GM18526 (cell line): ENCODE measurements around the gene PGS1.

Experiments
- POLR2A ChIP-seq: IDR thresholded peaks from 3 replicates; pipeline ENCODE4 v1.6.1; 2011; ENCODE audit not compliant: insufficient read length; ENCODE audit errors: extremely low read depth

Gene PGS1

GRCh38 chr17:78421084-78421533 lies 42.7 kb downstream of the PGS1 start:
- no peak for TF ChIP-seq POLR2A

GRCh38 chr17:78421534-78422266 lies 43.3 kb downstream of the PGS1 start:
- no peak for TF ChIP-seq POLR2A

- TF ChIP-seq POLR2A, result no peak
Measured at GRCh38 chr17:78422267-78422605, 43.8 kb downstream of the PGS1 start.

DNA sequence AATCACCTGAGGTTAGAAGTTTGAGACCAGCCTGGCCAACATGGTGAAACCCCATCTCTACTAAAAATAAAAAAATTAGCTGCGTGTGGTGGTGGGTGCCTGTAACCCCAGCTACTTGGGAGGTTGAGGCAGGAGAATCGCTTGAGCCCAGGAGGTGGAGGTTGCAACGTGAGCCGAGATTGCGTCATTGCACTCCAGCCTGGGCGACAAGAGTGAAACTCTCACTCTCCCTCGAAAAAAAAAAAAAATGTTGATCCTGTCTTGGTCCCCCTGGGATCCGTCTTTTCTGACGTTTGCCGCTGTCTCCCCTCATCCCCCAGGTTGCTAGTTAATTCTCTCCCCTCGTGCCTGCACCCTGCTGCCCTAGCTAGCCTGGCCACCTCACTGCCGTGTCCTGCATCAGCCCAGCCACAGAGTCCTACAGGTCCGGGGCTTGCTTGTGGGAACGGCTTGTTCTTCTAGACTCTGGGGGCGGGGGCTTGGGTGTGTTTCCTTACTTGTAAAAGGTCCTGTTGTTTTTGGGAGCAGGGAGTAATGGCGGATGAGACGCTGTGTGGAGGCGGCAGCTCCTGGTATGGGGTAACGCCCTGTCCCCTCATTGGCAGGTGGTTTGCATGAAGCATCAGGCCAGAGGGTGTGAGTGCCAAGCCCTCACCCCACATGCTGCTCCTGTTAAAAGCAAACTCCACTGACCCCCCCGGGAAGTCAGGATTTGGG lies 44.6 kb downstream of the PGS1 start:
- no peak for TF ChIP-seq POLR2A

- TF ChIP-seq POLR2A, result no peak
Measured at GRCh38 chr17:78423961-78424675, 45.7 kb downstream of the PGS1 start.

DNA sequence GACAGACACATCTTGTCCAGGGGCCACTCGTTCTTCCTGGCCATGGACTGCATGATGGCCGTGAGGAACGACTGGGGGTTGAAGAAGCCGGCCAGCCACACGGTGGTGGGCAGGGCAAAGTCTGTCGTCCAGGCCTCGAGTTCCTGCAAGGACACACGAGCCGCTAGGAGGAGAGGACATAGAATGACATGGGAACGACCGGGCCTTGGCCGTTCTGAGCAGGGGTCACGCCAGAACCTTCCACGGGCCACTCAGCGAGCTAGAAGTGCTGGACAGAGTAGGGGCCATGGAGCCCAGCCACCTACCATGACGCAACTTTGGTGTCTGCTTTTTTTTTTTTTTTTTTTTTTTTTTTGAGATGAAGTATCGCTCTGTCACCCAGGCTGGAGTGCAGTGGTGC lies 47.0 kb downstream of the PGS1 start:
- TF ChIP-seq POLR2A, result no peak

DNA sequence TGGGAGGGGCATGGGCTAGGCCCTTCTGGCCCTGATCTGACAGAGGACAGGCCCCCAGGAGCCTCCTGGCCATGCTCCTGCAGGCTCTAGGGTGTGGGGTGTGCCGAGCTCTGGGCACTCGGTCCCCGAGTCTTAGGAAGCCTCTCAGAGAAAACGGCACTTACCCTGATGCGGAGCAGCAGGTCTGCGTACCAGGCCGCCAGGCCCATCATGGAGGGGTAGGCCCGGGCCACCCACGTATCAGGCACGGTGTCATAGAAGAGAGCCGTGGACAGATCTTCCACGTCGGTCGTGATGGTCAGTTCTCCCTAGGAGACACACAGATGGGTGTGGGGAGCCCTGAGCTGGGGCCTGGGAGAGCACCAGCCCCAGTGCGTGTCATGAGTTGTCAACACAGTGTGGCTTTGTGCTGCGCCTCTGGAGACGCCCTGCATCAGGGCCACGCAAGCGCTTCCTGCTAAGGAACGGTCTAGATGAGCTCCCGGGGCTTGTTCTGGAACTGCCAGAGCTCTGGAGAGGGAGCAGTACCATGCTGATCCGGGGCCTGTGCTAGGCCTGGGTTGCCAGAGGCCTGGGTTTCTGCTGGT lies 47.9 kb downstream of the PGS1 start:
- no peak for TF ChIP-seq POLR2A

GRCh38 chr17:78427140-78427539 lies 48.7 kb downstream of the PGS1 start:
- TF ChIP-seq POLR2A, result no peak

GRCh38 chr17:78428025-78428575 lies 49.7 kb downstream of the PGS1 start:
- TF ChIP-seq POLR2A, result no peak

GRCh38 chr17:78428836-78429617 lies 50.6 kb downstream of the PGS1 start:
- TF ChIP-seq POLR2A, result no peak

DNA sequence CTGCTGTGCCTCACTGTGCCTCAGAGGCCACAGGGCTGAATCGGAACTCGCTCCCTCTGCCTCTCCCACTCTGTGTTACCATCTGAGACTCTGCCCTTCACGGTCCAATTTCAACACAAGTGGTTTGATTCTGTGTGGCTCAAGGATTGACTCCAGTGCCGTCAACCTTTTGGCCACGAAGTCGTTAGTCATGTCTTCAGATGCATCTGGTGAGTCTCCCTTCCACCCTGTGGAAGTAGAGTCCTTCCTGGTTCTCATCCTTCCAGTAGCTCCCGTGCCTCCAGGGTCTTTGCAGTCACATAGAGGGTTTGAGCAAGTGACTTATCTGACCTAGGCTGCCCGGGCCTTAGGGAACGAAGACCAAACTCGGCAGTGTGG lies 51.2 kb downstream of the PGS1 start:
- TF ChIP-seq POLR2A, result no peak

DNA sequence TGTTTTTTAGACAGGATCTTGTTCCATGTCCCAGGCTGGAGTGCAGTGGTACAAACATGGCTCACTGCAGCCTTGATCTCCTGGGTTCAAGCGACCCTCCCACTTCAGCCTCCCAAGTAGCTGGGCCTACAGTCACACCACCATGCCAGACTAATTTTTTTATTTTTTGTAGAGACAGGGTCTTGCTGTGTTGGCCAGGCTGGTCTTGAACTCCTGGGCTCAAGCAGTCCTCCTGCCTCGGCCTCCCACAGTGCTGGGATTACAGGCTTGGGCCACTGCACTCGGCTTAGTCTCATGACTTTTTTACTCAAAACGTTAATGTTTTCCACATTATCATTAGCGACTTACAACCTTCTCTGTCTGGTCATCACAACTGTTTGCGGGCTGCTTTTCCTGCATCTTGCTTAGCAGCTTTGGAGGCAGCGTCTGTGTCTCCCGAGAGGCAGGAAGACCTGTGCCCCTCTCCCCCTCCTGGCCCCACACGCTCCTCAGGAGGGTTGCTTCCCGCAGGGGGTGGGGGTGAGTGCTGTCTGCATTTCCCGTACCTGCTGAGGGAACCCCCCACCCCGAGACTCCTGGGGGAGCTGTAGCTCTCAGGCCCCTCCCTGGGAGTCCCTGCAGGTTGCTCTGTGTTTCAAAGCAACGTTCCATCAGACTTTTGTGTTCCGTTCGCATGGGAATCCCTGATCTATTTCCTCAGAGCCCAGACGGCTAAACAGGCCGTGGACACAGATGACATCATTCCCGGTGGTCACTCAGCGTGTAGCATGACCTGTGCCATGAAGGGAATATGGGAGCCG lies 52.6 kb downstream of the PGS1 start:
- TF ChIP-seq POLR2A, result no peak

DNA sequence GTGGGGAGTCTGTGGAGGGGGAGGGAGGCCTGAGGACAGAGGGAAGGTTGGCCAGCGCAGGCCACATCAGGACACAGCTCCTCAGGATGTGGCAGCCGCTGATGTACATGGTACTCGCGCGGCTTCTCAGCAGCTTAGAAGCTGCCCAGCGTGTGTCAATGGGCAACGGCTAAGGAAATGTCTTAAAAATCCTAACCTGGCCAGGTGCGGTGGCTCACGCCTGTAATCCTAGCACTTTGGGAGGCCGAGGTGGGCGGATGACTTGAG lies 53.2 kb downstream of the PGS1 start:
- no peak for TF ChIP-seq POLR2A

DNA sequence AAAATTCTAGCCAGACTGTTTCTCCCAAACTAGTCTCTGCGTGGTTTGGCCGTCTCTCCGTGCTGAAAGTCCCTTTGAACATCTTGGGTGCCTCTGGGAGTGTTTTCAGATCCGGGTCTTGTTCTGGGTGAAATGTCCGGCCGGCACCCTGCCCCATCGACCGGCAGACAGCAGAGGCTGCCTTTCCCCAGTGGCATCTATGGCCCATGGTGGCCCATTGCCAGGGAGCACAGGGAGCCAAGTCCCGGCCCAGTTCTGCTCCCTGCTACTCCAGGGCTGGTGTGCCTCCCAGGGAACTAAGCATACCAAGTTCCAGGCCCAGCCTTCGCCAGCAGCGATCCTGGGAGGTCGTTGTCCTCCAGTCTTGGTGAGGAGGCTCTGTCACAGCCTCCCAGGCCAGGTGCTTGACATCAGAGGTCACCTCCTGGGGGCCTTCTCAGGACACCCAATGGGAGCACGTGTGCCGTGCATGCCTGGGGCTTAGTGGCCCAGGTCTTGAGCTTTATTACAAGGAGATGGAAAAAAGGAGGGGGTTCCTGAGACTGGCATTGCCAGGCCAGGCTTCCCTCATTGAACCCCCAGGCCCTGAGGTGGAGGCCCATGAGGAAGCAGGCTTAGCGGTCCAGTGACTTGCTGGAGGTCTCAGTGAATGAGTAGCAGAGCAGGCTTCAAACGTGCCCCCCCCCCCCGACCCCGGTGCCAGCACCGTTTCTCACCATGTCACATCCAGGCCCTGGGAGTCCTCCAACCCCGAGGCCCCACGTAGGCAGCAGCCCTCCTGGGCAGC lies 54.0 kb downstream of the PGS1 start:
- TF ChIP-seq POLR2A, result no peak
